Measurements from ENCODE around the gene ATRNL1.

ATRNL1 gene

GRCh38 chr10:115093286-115093775, at the start of gene ATRNL1:
ATRNL1 (plus strand) TSS chr10:115093365; CDS start chr10:115093751, 386 bp downstream.
- no peaks in the 10 kb centered on the region for H3K27me3 ChIP-seq (replicated peaks)
- TF ChIP-seq, protein P1, sequence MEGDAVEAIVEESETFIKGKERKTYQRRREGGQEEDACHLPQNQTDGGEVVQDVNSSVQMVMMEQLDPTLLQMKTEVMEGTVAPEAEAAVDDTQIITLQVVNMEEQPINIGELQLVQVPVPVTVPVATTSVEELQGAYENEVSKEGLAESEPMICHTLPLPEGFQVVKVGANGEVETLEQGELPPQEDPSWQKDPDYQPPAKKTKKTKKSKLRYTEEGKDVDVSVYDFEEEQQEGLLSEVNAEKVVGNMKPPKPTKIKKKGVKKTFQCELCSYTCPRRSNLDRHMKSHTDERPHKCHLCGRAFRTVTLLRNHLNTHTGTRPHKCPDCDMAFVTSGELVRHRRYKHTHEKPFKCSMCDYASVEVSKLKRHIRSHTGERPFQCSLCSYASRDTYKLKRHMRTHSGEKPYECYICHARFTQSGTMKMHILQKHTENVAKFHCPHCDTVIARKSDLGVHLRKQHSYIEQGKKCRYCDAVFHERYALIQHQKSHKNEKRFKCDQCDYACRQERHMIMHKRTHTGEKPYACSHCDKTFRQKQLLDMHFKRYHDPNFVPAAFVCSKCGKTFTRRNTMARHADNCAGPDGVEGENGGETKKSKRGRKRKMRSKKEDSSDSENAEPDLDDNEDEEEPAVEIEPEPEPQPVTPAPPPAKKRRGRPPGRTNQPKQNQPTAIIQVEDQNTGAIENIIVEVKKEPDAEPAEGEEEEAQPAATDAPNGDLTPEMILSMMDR (IDR thresholded peaks at IDR 0.05; ENCODE audit: low read depth, low read length, missing control alignments) = no peak
- DNase-seq = no peak
- in situ Hi-C loops (cut with HindIII; ENCODE audit: low pct_ligation_motif_present, low sequenced_read_pairs) = loop anchor here (25.0 kb wide), 1 partner anchor 206 kb away; no protein-coding TSS in a partner anchor
- H3K4me3 ChIP-seq (ENCODE audit: low read depth, low read length) = peak within 1 kb of the TSS; percentile 70
- no peaks in the 10 kb centered on the region for H3K36me3 ChIP-seq (replicated peaks)
- peak within 1 kb of the TSS; percentile 55 for H3K27ac ChIP-seq

GRCh38 chr10:115043719-115044118, 49.4 kb upstream of the ATRNL1 start:
- no peaks in the 10 kb centered on the region for H3K36me3 ChIP-seq (replicated peaks)
- in situ Hi-C loops (cut with HindIII; ENCODE audit: low pct_ligation_motif_present, low sequenced_read_pairs) = no loop called here
- H3K27ac ChIP-seq = no peak overlapping the region
- no peak for DNase-seq
- H3K4me3 ChIP-seq (ENCODE audit: low read depth, low read length) = no peak overlapping the region
- H3K27me3 ChIP-seq (replicated peaks) = no peaks in the 10 kb centered on the region
- TF ChIP-seq, protein P1 (IDR thresholded peaks at IDR 0.05; ENCODE audit: low read depth, low read length, missing control alignments) = no peak

GRCh38 chr10:115044891-115045290, 48.3 kb upstream of the ATRNL1 start:
- no peak overlapping the region for H3K4me3 ChIP-seq (ENCODE audit: low read depth, low read length)
- TF ChIP-seq, protein P1 (IDR thresholded peaks at IDR 0.05; ENCODE audit: low read depth, low read length, missing control alignments) = no peak
- DNase-seq = no peak
- no peaks in the 10 kb centered on the region for H3K27me3 ChIP-seq (replicated peaks)
- no peak overlapping the region for H3K27ac ChIP-seq
- in situ Hi-C loops (cut with HindIII; ENCODE audit: low pct_ligation_motif_present, low sequenced_read_pairs) = no loop called here
- H3K36me3 ChIP-seq (replicated peaks) = no peaks in the 10 kb centered on the region

- Histone ChIP-seq H3K27me3 (replicated peaks) (no peaks in the 10 kb centered on the region), H3K4me3 (ENCODE audit: low read depth, low read length) (no peak overlapping the region), H3K36me3 (replicated peaks) (no peaks in the 10 kb centered on the region), H3K27ac (no peak overlapping the region)
- in situ Hi-C loops (cut with HindIII; ENCODE audit: low pct_ligation_motif_present, low sequenced_read_pairs) = no loop called here
- TF ChIP-seq, protein P1 (IDR thresholded peaks at IDR 0.05; ENCODE audit: low read depth, low read length, missing control alignments) = no peak
- DNase-seq = no peak
Observed at GRCh38 chr10:115045499-115045898, 47.7 kb upstream of the ATRNL1 start.

DNA sequence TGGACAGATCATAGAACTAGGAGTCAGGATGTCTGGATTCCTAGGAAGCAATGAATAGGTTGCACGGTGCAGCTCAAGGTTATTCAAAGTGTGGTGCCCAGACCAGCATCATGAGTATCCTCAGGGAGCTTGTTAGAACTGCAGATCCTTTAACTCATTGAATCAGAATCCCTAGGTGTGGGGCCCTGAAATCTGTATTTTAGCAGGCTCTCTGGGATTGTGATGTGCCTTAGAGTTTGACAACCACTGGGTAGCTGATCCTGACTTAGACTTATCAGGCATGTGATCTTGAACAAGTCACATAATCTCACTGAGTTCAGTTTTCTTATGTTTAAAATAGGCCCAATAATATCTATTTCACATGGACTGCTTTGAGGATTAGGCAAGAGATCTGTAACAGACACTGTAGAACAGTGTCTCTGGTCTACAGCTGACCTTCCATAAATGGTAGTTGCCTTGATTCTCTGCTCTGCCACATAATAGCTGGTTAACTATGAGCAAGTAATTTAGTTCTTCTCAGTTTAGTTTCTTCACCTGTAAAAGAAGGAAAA, 46.4 kb upstream of the ATRNL1 start:
- no peak for DNase-seq
- Histone ChIP-seq H3K27ac (no peak overlapping the region), H3K36me3 (replicated peaks) (no peaks in the 10 kb centered on the region), H3K27me3 (replicated peaks) (no peaks in the 10 kb centered on the region), H3K4me3 (ENCODE audit: low read depth, low read length) (no peak overlapping the region)
- in situ Hi-C loops (cut with HindIII; ENCODE audit: low pct_ligation_motif_present, low sequenced_read_pairs) = no loop called here
- TF ChIP-seq, protein P1 (IDR thresholded peaks at IDR 0.05; ENCODE audit: low read depth, low read length, missing control alignments) = no peak

GRCh38 chr10:115047705-115048104, 45.5 kb upstream of the ATRNL1 start:
- no peaks in the 10 kb centered on the region for H3K36me3 ChIP-seq (replicated peaks)
- DNase-seq = no peak
- no peaks in the 10 kb centered on the region for H3K27me3 ChIP-seq (replicated peaks)
- TF ChIP-seq, protein P1 (IDR thresholded peaks at IDR 0.05; ENCODE audit: low read depth, low read length, missing control alignments) = no peak
- no peak overlapping the region for H3K4me3 ChIP-seq (ENCODE audit: low read depth, low read length)
- in situ Hi-C loops (cut with HindIII; ENCODE audit: low pct_ligation_motif_present, low sequenced_read_pairs) = no loop called here
- H3K27ac ChIP-seq = no peak overlapping the region
